ENCODE results near the gene ZRANB1.

The ZRANB1 gene

GRCh38 chr10:125003146-125003900 is 61.4 kb downstream of the ZRANB1 start:
- Histone ChIP-seq H3K4me3 (ENCODE audit: insufficient read length, low read depth) (no peak overlapping the region), H3K27me3 (ENCODE audit: insufficient read depth, insufficient read length) (no peaks in the 10 kb centered on the region)
- DNase-seq (ENCODE audit: low read depth, low spot score), result no peak

GRCh38 chr10:125003901-125004467 is 62.1 kb downstream of the ZRANB1 start:
- H3K4me3 ChIP-seq (ENCODE audit: insufficient read length, low read depth), result no peak overlapping the region
- no peaks in the 10 kb centered on the region for H3K27me3 ChIP-seq (ENCODE audit: insufficient read depth, insufficient read length)
- H3K36me3 ChIP-seq (ENCODE audit: insufficient read depth, insufficient read length, low read length), result peaks cover 58% of the 10 kb centered on the region
- H3K9me3 ChIP-seq (ENCODE audit: insufficient read depth, low read length), result no peaks in the 10 kb centered on the region
- H3K9ac ChIP-seq (ENCODE audit: insufficient read length, low read depth), result no peak overlapping the region
- no peak for TF ChIP-seq SUZ12 (IDR thresholded peaks at IDR 0.05; ENCODE audit: extremely low read depth, insufficient read depth, insufficient read length)
- no peak for TF ChIP-seq YY1 (IDR thresholded peaks at IDR 0.05; ENCODE audit: insufficient read depth, insufficient read length)
- no peak for DNase-seq (ENCODE audit: low read depth, low spot score)
- peaks cover 6% of the 10 kb centered on the region for H3K4me1 ChIP-seq (ENCODE audit: insufficient read depth, insufficient read length)

More at GRCh38 chr10:125003146-125003900, 61.4 kb downstream of the ZRANB1 start:
- Histone ChIP-seq H3K9me3 (ENCODE audit: insufficient read depth, low read length) (no peaks in the 10 kb centered on the region), H3K4me1 (ENCODE audit: insufficient read depth, insufficient read length) (peaks cover 6% of the 10 kb centered on the region), H3K9ac (ENCODE audit: insufficient read length, low read depth) (no peak overlapping the region), H3K36me3 (ENCODE audit: insufficient read depth, insufficient read length, low read length) (peaks cover 61% of the 10 kb centered on the region)
- TF ChIP-seq YY1 (IDR thresholded peaks at IDR 0.05; ENCODE audit: insufficient read depth, insufficient read length) (no peak), SUZ12 (IDR thresholded peaks at IDR 0.05; ENCODE audit: extremely low read depth, insufficient read depth, insufficient read length) (no peak), ZNF274 (IDR thresholded peaks at IDR 0.05; ENCODE audit: low read depth, low read length) (no peak)

- Histone ChIP-seq H3K4me3 (ENCODE audit: insufficient read length, low read depth) (no peak overlapping the region), H3K4me1 (ENCODE audit: insufficient read depth, insufficient read length) (peaks cover 10% of the 10 kb centered on the region), H3K9me3 (ENCODE audit: insufficient read depth, low read length) (no peaks in the 10 kb centered on the region)
Observed at GRCh38 chr10:125004571-125005311, 62.8 kb downstream of the ZRANB1 start.

DNA sequence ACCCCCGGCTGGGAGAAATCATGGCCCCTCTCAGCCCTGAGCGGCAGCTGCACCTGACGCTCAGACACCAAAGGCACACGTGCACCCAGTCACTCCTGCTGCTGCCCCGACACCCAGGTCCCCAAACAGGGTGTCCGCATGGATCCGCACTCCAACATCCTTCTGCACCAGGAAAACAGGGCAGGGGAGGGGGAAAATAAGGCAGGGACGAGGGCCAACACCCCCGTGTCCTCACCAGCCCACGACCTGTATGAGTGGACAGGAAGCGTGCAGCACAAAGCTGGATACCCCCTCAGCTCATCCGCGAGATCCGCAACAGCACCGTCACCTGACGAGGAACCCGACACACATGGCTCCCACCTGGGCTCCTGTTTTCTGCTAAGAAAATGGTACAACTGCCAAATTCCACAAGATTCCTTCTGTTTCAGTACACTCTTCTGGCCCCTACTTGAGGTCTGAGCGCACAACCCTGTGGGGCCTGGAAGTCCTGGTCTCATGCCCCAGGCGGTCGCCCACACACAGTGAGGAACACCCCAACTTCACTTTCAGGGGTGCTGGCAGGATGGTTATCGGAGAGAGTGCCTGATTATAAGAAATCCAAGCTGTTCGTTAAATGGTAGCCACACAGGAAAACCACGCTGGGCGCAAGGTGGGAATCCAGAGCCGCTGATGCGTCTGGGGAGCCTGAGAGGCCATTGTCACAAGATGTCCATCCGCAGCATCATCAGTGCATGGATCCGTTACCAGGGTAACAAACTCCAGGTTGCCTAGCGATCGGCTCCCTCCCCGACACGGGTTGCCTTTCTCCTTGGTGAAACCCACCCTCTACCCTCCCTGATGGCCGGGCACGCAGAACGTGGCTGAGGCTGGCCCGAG is 63.6 kb downstream of the ZRANB1 start:
- Histone ChIP-seq H3K4me3 (ENCODE audit: insufficient read length, low read depth) (no peak overlapping the region), H3K9me3 (ENCODE audit: insufficient read depth, low read length) (no peaks in the 10 kb centered on the region), H3K36me3 (ENCODE audit: insufficient read depth, insufficient read length, low read length) (peaks cover 45% of the 10 kb centered on the region), H3K4me1 (ENCODE audit: insufficient read depth, insufficient read length) (peaks cover 12% of the 10 kb centered on the region), H3K27me3 (ENCODE audit: insufficient read depth, insufficient read length) (no peaks in the 10 kb centered on the region), H3K9ac (ENCODE audit: insufficient read length, low read depth) (no peak overlapping the region)
- no peak for TF ChIP-seq ZNF274 (IDR thresholded peaks at IDR 0.05; ENCODE audit: low read depth, low read length)
- TF ChIP-seq YY1 (IDR thresholded peaks at IDR 0.05; ENCODE audit: insufficient read depth, insufficient read length), result no peak
- no peak for TF ChIP-seq SUZ12 (IDR thresholded peaks at IDR 0.05; ENCODE audit: extremely low read depth, insufficient read depth, insufficient read length)
- DNase-seq (ENCODE audit: low read depth, low spot score), result no peak

More at GRCh38 chr10:125004571-125005311, 62.8 kb downstream of the ZRANB1 start:
- H3K27me3 ChIP-seq (ENCODE audit: insufficient read depth, insufficient read length), result no peaks in the 10 kb centered on the region
- peaks cover 53% of the 10 kb centered on the region for H3K36me3 ChIP-seq (ENCODE audit: insufficient read depth, insufficient read length, low read length)
- DNase-seq (ENCODE audit: low read depth, low spot score), result no peak
- no peak overlapping the region for H3K9ac ChIP-seq (ENCODE audit: insufficient read length, low read depth)
- TF ChIP-seq SUZ12 (IDR thresholded peaks at IDR 0.05; ENCODE audit: extremely low read depth, insufficient read depth, insufficient read length), result no peak
- TF ChIP-seq ZNF274 (IDR thresholded peaks at IDR 0.05; ENCODE audit: low read depth, low read length), result no peak
- no peak for TF ChIP-seq YY1 (IDR thresholded peaks at IDR 0.05; ENCODE audit: insufficient read depth, insufficient read length)

- peaks cover 12% of the 10 kb centered on the region for H3K4me1 ChIP-seq (ENCODE audit: insufficient read depth, insufficient read length)
- TF ChIP-seq YY1 (IDR thresholded peaks at IDR 0.05; ENCODE audit: insufficient read depth, insufficient read length), result no peak
- TF ChIP-seq ZNF274 (IDR thresholded peaks at IDR 0.05; ENCODE audit: low read depth, low read length), result no peak
- no peak for TF ChIP-seq SUZ12 (IDR thresholded peaks at IDR 0.05; ENCODE audit: extremely low read depth, insufficient read depth, insufficient read length)
Observed at GRCh38 chr10:125006188-125006680, 64.3 kb downstream of the ZRANB1 start.

DNA sequence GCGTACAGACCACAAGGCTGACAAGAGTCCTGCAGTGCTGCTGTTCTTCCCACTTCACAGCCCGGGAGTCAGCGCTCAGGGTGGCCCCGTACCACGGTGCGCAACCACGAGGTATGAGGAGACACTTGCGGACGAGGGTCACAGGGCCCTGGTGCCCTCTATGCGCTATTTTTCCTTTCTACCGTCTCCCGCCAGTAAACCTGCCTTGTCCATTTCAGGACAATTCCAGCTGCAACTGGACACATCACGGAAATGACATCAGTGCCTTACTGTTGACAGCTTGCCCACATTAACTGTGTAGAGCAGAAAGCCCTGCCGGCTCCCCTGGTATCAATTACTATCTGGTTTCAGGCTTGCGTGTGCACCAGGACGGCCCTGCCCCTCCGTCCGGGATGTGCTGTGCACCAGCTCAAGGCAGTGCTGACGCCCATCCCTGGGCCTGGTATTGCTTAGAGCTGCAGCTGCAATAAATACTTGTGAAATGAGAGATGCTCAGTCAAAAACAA is 65.1 kb downstream of the ZRANB1 start:
- no peak overlapping the region for H3K4me3 ChIP-seq (ENCODE audit: insufficient read length, low read depth)
- H3K9me3 ChIP-seq (ENCODE audit: insufficient read depth, low read length), result no peaks in the 10 kb centered on the region
- no peak overlapping the region for H3K9ac ChIP-seq (ENCODE audit: insufficient read length, low read depth)
- TF ChIP-seq SUZ12 (IDR thresholded peaks at IDR 0.05; ENCODE audit: extremely low read depth, insufficient read depth, insufficient read length), result no peak
- TF ChIP-seq ZNF274 (IDR thresholded peaks at IDR 0.05; ENCODE audit: low read depth, low read length), result no peak
- TF ChIP-seq YY1 (IDR thresholded peaks at IDR 0.05; ENCODE audit: insufficient read depth, insufficient read length), result no peak
- no peak for DNase-seq (ENCODE audit: low read depth, low spot score)
- peaks cover 40% of the 10 kb centered on the region for H3K36me3 ChIP-seq (ENCODE audit: insufficient read depth, insufficient read length, low read length)
- H3K27me3 ChIP-seq (ENCODE audit: insufficient read depth, insufficient read length), result no peaks in the 10 kb centered on the region
- H3K4me1 ChIP-seq (ENCODE audit: insufficient read depth, insufficient read length), result peaks cover 12% of the 10 kb centered on the region

More at GRCh38 chr10:125006188-125006680, 64.3 kb downstream of the ZRANB1 start:
- DNase-seq (ENCODE audit: low read depth, low spot score), result no peak
- H3K9me3 ChIP-seq (ENCODE audit: insufficient read depth, low read length), result no peaks in the 10 kb centered on the region
- H3K27me3 ChIP-seq (ENCODE audit: insufficient read depth, insufficient read length), result no peaks in the 10 kb centered on the region
- H3K4me3 ChIP-seq (ENCODE audit: insufficient read length, low read depth), result no peak overlapping the region
- H3K9ac ChIP-seq (ENCODE audit: insufficient read length, low read depth), result no peak overlapping the region
- H3K36me3 ChIP-seq (ENCODE audit: insufficient read depth, insufficient read length, low read length), result peaks cover 41% of the 10 kb centered on the region

Measured in NT2/D1 (cell line).